H9 (cell line): ENCODE data around the gene MED25. TPM values are rescaled to one million over a fixed set of nuclear protein-coding genes. Genes with fewer than 3 reads are reported as not detected.

Experiments
- DNase-seq: peaks from one replicate; pipeline ENCODE4 v3.0.0-alpha.2; 2017
- H2AFZ ChIP-seq: one replicate; pipeline ENCODE4 v1.6.1; 2013; ENCODE audit warnings: mild to moderate bottlenecking, low read length, control low read depth, moderate library complexity
- H2AK5ac ChIP-seq: 2 replicates; pipeline ENCODE4 v1.6.1; 2013; ENCODE audit warnings: low read length, control low read depth, mixed read lengths; ENCODE audit not compliant: insufficient read length
- H2BK120ac ChIP-seq: one replicate; pipeline ENCODE4 v1.6.1; 2013; ENCODE audit warnings: low read depth, mild to moderate bottlenecking, low read length, control low read depth, inconsistent platforms; ENCODE audit not compliant: poor library complexity, severe bottlenecking
- H2BK12ac ChIP-seq: 2 replicates; pipeline ENCODE4 v1.6.1; 2013; ENCODE audit warnings: low read length, control low read depth, mixed read lengths, low read depth; ENCODE audit not compliant: insufficient read length
- H2BK15ac ChIP-seq: 2 replicates; pipeline ENCODE4 v1.6.1; 2013; ENCODE audit warnings: low read depth, low read length, control low read depth
- H2BK20ac ChIP-seq: one replicate; pipeline ENCODE4 v1.6.1; 2013; ENCODE audit warnings: low read depth, mild to moderate bottlenecking, low read length, control low read depth, inconsistent platforms; ENCODE audit not compliant: poor library complexity, severe bottlenecking
- H2BK5ac ChIP-seq: 2 replicates; pipeline ENCODE4 v1.6.1; 2013; ENCODE audit warnings: low read length, control low read depth, mixed read lengths; ENCODE audit not compliant: insufficient read length
- H3K14ac ChIP-seq: 2 replicates; pipeline ENCODE4 v1.6.1; 2013; ENCODE audit warnings: low read length, control low read depth; ENCODE audit not compliant: insufficient read depth
- H3K18ac ChIP-seq: 2 replicates; pipeline ENCODE4 v1.6.1; 2013; ENCODE audit warnings: low read depth, mild to moderate bottlenecking, mixed read lengths, low read length, control low read depth; ENCODE audit not compliant: insufficient read length
- H3K23ac ChIP-seq: 2 replicates; pipeline ENCODE4 v1.6.1; 2013; ENCODE audit warnings: low read length, control low read depth, mixed read lengths, low read depth; ENCODE audit not compliant: insufficient read length
- H3K23me2 ChIP-seq: 2 replicates; pipeline ENCODE4 v1.6.1; 2013; ENCODE audit warnings: low read depth, mild to moderate bottlenecking, mixed read lengths, low read length, control low read depth; ENCODE audit not compliant: insufficient read length, poor library complexity, severe bottlenecking
- H3K27ac ChIP-seq: 2 replicates; pipeline ENCODE4 v1.5.1; 2013; ENCODE audit warnings: low read length, control low read depth, mixed read lengths, low read depth; ENCODE audit not compliant: insufficient read length
- H3K27me3 ChIP-seq: 2 replicates; pipeline ENCODE4 v1.6.1; 2013; ENCODE audit warnings: low read length, control low read depth, inconsistent platforms; ENCODE audit not compliant: insufficient read depth
- H3K4ac ChIP-seq: 2 replicates; pipeline ENCODE4 v1.6.1; 2013; ENCODE audit warnings: low read depth, mild to moderate bottlenecking, control low read depth, inconsistent platforms, low read length, moderate library complexity
- H3K4me1 ChIP-seq: 2 replicates; pipeline ENCODE4 v1.6.1; 2013; ENCODE audit warnings: low read length, control low read depth, inconsistent platforms; ENCODE audit not compliant: insufficient read depth
- H3K4me2 ChIP-seq: 2 replicates; pipeline ENCODE4 v1.6.1; 2013; ENCODE audit warnings: low read length, control low read depth, mixed read lengths; ENCODE audit not compliant: insufficient read length, insufficient read depth
- H3K56ac ChIP-seq: 2 replicates; pipeline ENCODE4 v1.6.1; 2013; ENCODE audit warnings: low read depth, mild to moderate bottlenecking, mixed read lengths, low read length, control low read depth; ENCODE audit not compliant: insufficient read length
- H3K79me1 ChIP-seq: 2 replicates; pipeline ENCODE4 v1.6.1; 2013; ENCODE audit warnings: low read depth, mild to moderate bottlenecking, moderate library complexity, low read length, control low read depth, inconsistent platforms; ENCODE audit not compliant: insufficient read depth, poor library complexity, severe bottlenecking
- H3K79me2 ChIP-seq: 2 replicates; pipeline ENCODE4 v1.6.1; 2013; ENCODE audit warnings: low read length, control low read depth, inconsistent platforms; ENCODE audit not compliant: insufficient read depth
- H3K9ac ChIP-seq: 2 replicates; pipeline ENCODE4 v1.6.1; 2013; ENCODE audit warnings: low read length, control low read depth, mixed read lengths; ENCODE audit not compliant: insufficient read length; ENCODE audit errors: extremely low read depth
- H3K9me3 ChIP-seq: one replicate; pipeline ENCODE4 v1.6.1; 2013; ENCODE audit warnings: low read depth, low read length, inconsistent platforms; ENCODE audit not compliant: control insufficient read depth
- H3T11ph ChIP-seq: one replicate; pipeline ENCODE4 v1.6.1; 2013; ENCODE audit warnings: mild to moderate bottlenecking, low read length, control low read depth, inconsistent platforms
- H4K20me1 ChIP-seq: one replicate; pipeline ENCODE4 v1.6.1; 2013; ENCODE audit not compliant: control insufficient read depth, insufficient read length, insufficient read depth
- H4K5ac ChIP-seq: 2 replicates; pipeline ENCODE4 v1.6.1; 2013; ENCODE audit warnings: low read depth, mild to moderate bottlenecking, mixed read lengths, low read length, control low read depth; ENCODE audit not compliant: insufficient read length
- H4K8ac ChIP-seq: replicated peaks from 2 replicates; pipeline ENCODE4 v1.6.1; 2013; ENCODE audit warnings: low read length, control low read depth, mixed read lengths, low read depth; ENCODE audit not compliant: insufficient read length
- H4K91ac ChIP-seq: 2 replicates; pipeline ENCODE4 v1.6.1; 2013; ENCODE audit warnings: low read depth, mild to moderate bottlenecking, moderate library complexity, mixed read lengths, low read length, control low read depth; ENCODE audit not compliant: insufficient read length
- H3K27ac Mint-ChIP-seq, 3 experiments: 2 replicates in 2 of 3; 3 replicates in 1 of 3; pipeline ENCODE4 v1.8.0; 2020 to 2021; ENCODE audit warnings: mixed read lengths in 3 of 3, mild to moderate bottlenecking in 1 of 3, moderate library complexity in 1 of 3
- H3K27me3 Mint-ChIP-seq: 2 replicates; pipeline ENCODE4 v1.8.0; 2021; ENCODE audit warnings: low read depth, mild to moderate bottlenecking, moderate library complexity, mixed read lengths
- H3K36me3 Mint-ChIP-seq, 3 experiments: 2 replicates in 2 of 3; 3 replicates in 1 of 3; pipeline ENCODE4 v1.8.0; 2020 to 2021; ENCODE audit warnings: low read depth in 3 of 3, mixed read lengths in 3 of 3; ENCODE audit not compliant: insufficient read depth in 1 of 3
- H3K4me1 Mint-ChIP-seq, 2 experiments: 2 replicates each; pipeline ENCODE4 v1.8.0; 2020; ENCODE audit warnings: mixed read lengths in 2 of 2
- H3K4me3 Mint-ChIP-seq, 2 experiments: 2 replicates in 1 of 2; 3 replicates in 1 of 2; pipeline ENCODE4 v1.8.0; 2020 to 2021; ENCODE audit warnings: mild to moderate bottlenecking in 2 of 2, mixed read lengths in 2 of 2, moderate library complexity in 1 of 2
- H3K9me3 Mint-ChIP-seq, 2 experiments: 2 replicates in 1 of 2; 3 replicates in 1 of 2; pipeline ENCODE4 v1.8.0; 2020; ENCODE audit warnings: mild to moderate bottlenecking in 2 of 2, mixed read lengths in 2 of 2, moderate library complexity in 1 of 2
- WGBS: extraction: QIAGEN DNeasy Blood & Tissue Kit; methylation state at CpG from one replicate; pipeline ENCODE4 v1.1.7; 2013; ENCODE audit warnings: missing lambda C conversion rate, low lambda C conversion rate, mixed read lengths; ENCODE audit not compliant: insufficient read length; ENCODE audit errors: extremely low coverage; 5-methylcytosine and 5-hydroxymethylcytosine counted together
- total RNA-seq: library from RNA; stranded (reverse); gene quantifications from 2 replicates; pipeline ENCODE4 v1.2.1, GENCODE V29; 2021
- TF ChIP-seq, protein P1 (sequence below): fragments of 200-600 bp; sonication (generic); conservative IDR thresholded peaks from 3 replicates; pipeline ENCODE4 v1.8.0; 2021; ENCODE audit warnings: antibody characterized with exemption, mild to moderate bottlenecking

Gene MED25
- total RNA-seq, 1 experiment from 2014 or later: 77.5 TPM

DNA sequence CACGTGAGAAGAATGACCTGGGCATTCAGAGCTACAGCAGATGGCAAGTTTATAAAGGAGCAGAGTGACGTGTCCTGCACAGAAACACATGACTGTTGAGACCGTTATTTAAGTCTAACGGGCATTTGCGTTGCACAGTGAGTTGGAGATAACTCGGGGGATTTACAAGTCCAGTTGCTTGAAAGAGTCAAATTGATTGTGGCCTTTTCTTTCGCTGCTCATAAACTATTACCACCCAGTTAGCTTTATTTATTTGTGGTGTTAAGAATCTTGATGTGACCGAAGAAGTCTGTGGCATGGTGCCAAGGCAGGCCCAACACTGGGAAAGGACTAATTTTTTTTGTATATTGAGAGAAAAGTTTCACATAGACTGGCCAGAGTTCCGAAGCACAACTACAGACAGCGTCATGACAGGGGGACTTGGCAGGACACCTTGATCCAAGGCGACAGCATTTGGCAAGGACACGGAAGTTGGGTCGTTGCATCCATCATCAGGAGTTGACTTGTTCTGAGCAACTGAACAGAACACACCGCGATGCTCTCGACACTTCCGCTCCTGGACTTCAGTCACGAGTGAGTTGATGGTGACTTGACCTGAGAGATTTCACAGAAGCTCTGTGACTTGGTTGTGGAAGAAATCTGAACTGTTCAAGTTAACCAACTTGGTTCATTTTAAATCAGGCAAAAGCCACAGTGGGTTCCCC is 20.9 kb downstream of the MED25 start:
- Histone ChIP-seq H3K23me2 (no peaks in the 10 kb centered on the region), H4K91ac (no peak overlapping the region), H3K9ac (no peak overlapping the region), H2BK120ac (no peak overlapping the region), H2AFZ (no peak overlapping the region), H2BK12ac (no peak overlapping the region), H3K14ac (no peak overlapping the region), H4K20me1 (no peaks in the 10 kb centered on the region), H3K79me1 (no peaks in the 10 kb centered on the region), H3K27me3 (no peaks in the 10 kb centered on the region), H3T11ph (no peak overlapping the region), H3K27ac (no peak overlapping the region), H3K23ac (no peak overlapping the region), H3K4me2 (no peak overlapping the region), H2BK15ac (no peak overlapping the region), H2BK5ac (no peak overlapping the region), H3K56ac (no peak overlapping the region), H4K5ac (no peak overlapping the region), H4K8ac (no peak overlapping the region), H2AK5ac (no peak overlapping the region), H3K79me2 (no peaks in the 10 kb centered on the region), H3K9me3 (no peaks in the 10 kb centered on the region), H2BK20ac (no peak overlapping the region), H3K4ac (no peak overlapping the region), H3K18ac (no peak overlapping the region), H3K4me1 (no peaks in the 10 kb centered on the region)
- no peak for DNase-seq
- peaks cover 1% of the 10 kb centered on the region; the same call in 1 of the 2 replicates for H3K27me3 Mint-ChIP-seq
- 0 out of 7 replicates have a peak overlapping the region, but pooled peaks of 1 of the 3 experiments have one; percentile 9 for H3K27ac Mint-ChIP-seq
- no CpG with 5 or more reads among the region's 18 CpGs for WGBS
- H3K9me3 Mint-ChIP-seq: no peaks in the 10 kb centered on the region
- TF ChIP-seq, protein P1, sequence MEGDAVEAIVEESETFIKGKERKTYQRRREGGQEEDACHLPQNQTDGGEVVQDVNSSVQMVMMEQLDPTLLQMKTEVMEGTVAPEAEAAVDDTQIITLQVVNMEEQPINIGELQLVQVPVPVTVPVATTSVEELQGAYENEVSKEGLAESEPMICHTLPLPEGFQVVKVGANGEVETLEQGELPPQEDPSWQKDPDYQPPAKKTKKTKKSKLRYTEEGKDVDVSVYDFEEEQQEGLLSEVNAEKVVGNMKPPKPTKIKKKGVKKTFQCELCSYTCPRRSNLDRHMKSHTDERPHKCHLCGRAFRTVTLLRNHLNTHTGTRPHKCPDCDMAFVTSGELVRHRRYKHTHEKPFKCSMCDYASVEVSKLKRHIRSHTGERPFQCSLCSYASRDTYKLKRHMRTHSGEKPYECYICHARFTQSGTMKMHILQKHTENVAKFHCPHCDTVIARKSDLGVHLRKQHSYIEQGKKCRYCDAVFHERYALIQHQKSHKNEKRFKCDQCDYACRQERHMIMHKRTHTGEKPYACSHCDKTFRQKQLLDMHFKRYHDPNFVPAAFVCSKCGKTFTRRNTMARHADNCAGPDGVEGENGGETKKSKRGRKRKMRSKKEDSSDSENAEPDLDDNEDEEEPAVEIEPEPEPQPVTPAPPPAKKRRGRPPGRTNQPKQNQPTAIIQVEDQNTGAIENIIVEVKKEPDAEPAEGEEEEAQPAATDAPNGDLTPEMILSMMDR: no peak
- peaks cover 13 to 55% (median 51%) of the 10 kb centered on the region in 3 experiments for H3K36me3 Mint-ChIP-seq
- H3K4me1 Mint-ChIP-seq: peaks cover 0 to 5% of the 10 kb centered on the region in 2 experiments; a peak in 2 of 4 replicates
- no peak overlapping the region for H3K4me3 Mint-ChIP-seq
